Endothelial cell (in vitro differentiated cells): Measurements from ENCODE around the gene PAM. TPM values are rescaled to one million over a fixed set of nuclear protein-coding genes. Genes with fewer than 3 reads are reported as not detected.

Source experiments
- DNase-seq: peaks from one replicate; pipeline ENCODE4 v3.0.0; 2021; ENCODE audit warnings: low spot score
- H3K27ac Mint-ChIP-seq: one replicate; pipeline ENCODE4 v1.8.0; 2021; ENCODE audit warnings: mixed read lengths, inconsistent platforms; ENCODE audit not compliant: unreplicated experiment
- H3K27me3 Mint-ChIP-seq: one replicate; pipeline ENCODE4 v1.8.0; 2021; ENCODE audit warnings: mild to moderate bottlenecking, moderate library complexity, mixed read lengths, inconsistent platforms; ENCODE audit not compliant: unreplicated experiment
- H3K36me3 Mint-ChIP-seq: one replicate; pipeline ENCODE4 v1.8.0; 2021; ENCODE audit warnings: mild to moderate bottlenecking, low read depth, mixed read lengths, inconsistent platforms; ENCODE audit not compliant: unreplicated experiment
- H3K4me1 Mint-ChIP-seq: one replicate; pipeline ENCODE4 v1.8.0; 2021; ENCODE audit warnings: mild to moderate bottlenecking, mixed read lengths, inconsistent platforms; ENCODE audit not compliant: unreplicated experiment
- H3K4me3 Mint-ChIP-seq: one replicate; pipeline ENCODE4 v1.8.0; 2021; ENCODE audit warnings: mild to moderate bottlenecking, mixed read lengths, inconsistent platforms; ENCODE audit not compliant: unreplicated experiment
- H3K9me3 Mint-ChIP-seq: one replicate; pipeline ENCODE4 v1.8.0; 2021; ENCODE audit warnings: mixed read lengths, inconsistent platforms; ENCODE audit not compliant: unreplicated experiment
- total RNA-seq: library from RNA; stranded (reverse); fragmentation: NEBNext Ultra II Directional; extraction: Animal tissue kit (Norgen Biotek cat#: 25700); gene quantifications from one replicate; pipeline ENCODE4 v1.2.1, GENCODE V29; 2021; ENCODE audit not compliant: unreplicated experiment
- TF ChIP-seq, protein P1 (sequence below): fragments of 200-600 bp; sonication (generic); IDR thresholded peaks from one replicate; pipeline ENCODE4 v1.5.0; 2021; ENCODE audit warnings: antibody characterized with exemption; ENCODE audit not compliant: unreplicated experiment

PAM gene
- total RNA-seq, 1 donor from 2014 or later: 255 TPM

DNA sequence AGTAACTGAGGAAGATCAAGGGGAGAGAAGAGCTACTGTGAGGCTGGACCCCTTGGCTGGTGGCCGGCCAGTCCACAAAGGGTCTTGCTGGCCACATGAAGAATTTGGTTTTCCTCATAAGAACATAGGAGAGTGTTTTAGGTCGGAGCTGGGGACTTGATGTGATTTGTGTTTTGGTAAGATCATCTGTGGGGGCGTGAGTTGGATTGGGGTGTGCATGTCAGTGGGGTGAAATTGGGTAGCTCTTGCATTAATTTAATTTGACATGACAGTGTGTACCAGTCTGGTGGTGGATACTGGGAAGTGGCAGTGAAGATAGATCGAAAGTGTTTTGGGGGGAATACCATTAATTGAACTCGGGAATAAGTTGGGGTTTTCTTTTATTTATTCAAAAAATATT is 8.6 kb downstream of the PAM start:
- no peaks in the 10 kb centered on the region for H3K9me3 Mint-ChIP-seq
- H3K4me1 Mint-ChIP-seq: peaks cover 20% of the 10 kb centered on the region
- H3K27ac Mint-ChIP-seq: no peak overlapping the region

DNA sequence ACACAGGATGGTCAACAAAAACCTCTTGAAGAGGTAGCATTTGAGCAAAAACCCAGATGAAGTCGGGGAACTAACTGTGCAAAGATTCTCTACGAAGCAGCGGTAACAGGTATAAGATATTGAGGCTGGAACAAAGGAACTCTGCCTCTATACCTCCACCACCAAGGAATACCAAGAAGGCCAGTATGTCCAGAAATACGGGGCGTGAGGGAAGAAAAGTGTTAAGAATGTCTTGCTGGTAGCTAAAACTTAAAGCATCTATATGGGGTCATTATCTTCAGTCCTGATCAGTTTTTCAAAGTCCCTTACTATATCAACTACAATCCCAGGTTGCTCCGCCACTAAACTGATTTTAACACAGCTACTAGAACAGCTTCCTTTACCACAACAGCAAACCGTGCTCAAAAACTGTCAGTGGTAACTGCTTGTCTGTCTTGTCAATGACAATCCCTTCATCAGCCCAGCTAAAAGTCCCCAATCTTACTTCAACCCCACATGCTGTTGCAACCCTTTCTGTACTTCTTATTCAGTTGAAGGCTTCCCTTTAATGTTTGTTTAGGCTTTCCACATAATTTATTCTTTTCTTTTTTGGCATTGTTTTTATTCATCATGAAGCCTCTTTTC is 9.4 kb downstream of the PAM start:
- Mint-ChIP-seq H3K27ac (no peak overlapping the region), H3K27me3 (no peaks in the 10 kb centered on the region), H3K4me1 (peaks cover 20% of the 10 kb centered on the region), H3K36me3 (no peaks in the 10 kb centered on the region), H3K4me3 (no peak overlapping the region), H3K9me3 (no peaks in the 10 kb centered on the region)
- TF ChIP-seq, protein P1, sequence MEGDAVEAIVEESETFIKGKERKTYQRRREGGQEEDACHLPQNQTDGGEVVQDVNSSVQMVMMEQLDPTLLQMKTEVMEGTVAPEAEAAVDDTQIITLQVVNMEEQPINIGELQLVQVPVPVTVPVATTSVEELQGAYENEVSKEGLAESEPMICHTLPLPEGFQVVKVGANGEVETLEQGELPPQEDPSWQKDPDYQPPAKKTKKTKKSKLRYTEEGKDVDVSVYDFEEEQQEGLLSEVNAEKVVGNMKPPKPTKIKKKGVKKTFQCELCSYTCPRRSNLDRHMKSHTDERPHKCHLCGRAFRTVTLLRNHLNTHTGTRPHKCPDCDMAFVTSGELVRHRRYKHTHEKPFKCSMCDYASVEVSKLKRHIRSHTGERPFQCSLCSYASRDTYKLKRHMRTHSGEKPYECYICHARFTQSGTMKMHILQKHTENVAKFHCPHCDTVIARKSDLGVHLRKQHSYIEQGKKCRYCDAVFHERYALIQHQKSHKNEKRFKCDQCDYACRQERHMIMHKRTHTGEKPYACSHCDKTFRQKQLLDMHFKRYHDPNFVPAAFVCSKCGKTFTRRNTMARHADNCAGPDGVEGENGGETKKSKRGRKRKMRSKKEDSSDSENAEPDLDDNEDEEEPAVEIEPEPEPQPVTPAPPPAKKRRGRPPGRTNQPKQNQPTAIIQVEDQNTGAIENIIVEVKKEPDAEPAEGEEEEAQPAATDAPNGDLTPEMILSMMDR: no peak
- no peak for DNase-seq

More for the DNA sequence above, 8.6 kb downstream of the PAM start:
- Mint-ChIP-seq H3K36me3 (no peaks in the 10 kb centered on the region), H3K4me3 (no peak overlapping the region), H3K27me3 (no peaks in the 10 kb centered on the region)
- TF ChIP-seq, protein P1: no peak
- DNase-seq: no peak

DNA sequence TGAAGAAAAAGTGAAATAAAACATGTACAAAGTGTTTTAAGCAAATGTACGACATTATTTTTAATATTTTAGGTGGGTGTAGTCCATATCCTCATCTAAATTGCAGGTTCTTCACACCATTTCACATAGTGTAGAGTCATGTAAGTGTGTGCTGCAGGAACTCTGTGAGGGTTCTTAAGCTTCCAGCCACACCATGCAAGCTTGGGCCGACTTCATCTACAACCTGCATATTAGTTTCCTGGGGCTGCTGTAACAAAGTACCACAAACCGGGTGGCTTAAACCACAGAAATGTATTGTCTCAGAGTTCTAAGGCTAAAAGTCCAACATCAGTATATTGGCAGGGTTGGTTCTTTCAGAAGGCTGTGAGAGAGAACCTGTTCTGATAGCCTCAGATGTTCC is 10.2 kb downstream of the PAM start:
- Mint-ChIP-seq H3K27me3 (no peaks in the 10 kb centered on the region), H3K27ac (no peak overlapping the region), H3K4me3 (no peak overlapping the region), H3K9me3 (no peaks in the 10 kb centered on the region), H3K4me1 (peaks cover 20% of the 10 kb centered on the region), H3K36me3 (no peaks in the 10 kb centered on the region)
- DNase-seq: no peak
- TF ChIP-seq, protein P1: no peak

DNA sequence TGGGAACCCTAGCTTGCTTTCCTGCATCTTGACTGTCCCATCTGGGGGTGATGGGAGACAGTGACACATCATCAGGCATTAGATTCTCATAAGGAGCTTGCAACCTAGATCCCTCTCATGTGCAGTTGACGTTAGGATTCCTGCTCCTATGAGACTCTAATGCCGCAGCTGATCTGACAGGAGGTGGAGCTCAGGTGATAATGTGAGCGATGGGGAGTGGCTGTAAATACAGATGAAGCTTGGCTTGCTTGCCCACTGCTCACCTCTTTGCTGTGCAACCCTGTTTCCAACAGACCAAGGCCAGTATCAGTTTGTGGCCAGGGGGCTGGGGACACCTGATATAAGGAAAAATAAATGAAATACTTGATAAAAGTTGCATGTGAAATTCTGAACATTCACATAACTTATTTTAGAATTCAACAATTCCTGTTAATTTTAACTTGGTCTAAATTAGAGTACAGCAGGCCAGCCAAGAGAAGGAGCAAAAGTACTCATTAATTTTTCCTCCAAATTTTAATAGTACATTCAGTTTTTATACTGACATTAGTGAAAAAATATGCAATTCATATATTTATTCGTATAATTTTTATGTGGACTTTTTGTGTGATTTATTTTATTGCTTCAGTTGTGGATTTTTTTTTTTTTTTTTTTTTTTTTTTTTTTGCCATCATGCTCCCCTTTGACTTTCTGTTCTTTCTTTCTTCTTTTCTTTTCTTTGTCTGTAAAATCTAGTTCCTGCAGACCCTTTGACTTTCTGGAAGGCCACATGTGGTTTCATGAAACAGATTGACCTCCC is 11.4 kb downstream of the PAM start:
- Mint-ChIP-seq H3K9me3 (no peaks in the 10 kb centered on the region), H3K27me3 (no peaks in the 10 kb centered on the region), H3K4me1 (peaks cover 15% of the 10 kb centered on the region), H3K4me3 (no peak overlapping the region), H3K27ac (no peak overlapping the region), H3K36me3 (no peaks in the 10 kb centered on the region)
- TF ChIP-seq, protein P1: no peak
- DNase-seq: no peak

DNA sequence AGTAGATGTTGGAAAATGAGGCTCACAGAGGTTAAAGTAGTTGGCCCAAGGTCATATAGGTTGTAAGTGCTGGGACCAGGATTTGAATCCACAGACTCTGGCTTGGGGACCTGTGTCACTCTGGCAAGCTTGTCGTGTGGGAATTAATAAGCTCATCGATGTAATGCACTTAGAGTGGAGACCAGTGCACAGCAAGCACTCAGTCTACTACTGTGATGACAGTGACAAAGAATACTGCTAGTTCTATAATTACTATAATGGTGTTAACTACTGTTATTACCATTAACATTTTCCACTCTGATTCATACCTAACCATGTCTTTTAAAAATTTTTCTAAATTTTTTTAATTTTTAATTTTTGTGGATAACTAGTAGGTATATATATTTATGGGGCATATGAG is 12.8 kb downstream of the PAM start:
- Mint-ChIP-seq H3K27ac (no peak overlapping the region), H3K4me3 (no peak overlapping the region), H3K36me3 (no peaks in the 10 kb centered on the region), H3K27me3 (no peaks in the 10 kb centered on the region), H3K4me1 (peaks cover 8% of the 10 kb centered on the region), H3K9me3 (no peaks in the 10 kb centered on the region)
- TF ChIP-seq, protein P1: no peak
- no peak for DNase-seq
